Measurements from ENCODE around the gene CBX3.
"Not testable (repeated sequence)": the region's sequence is repeated elsewhere in the genome, so short reads cannot be mapped to it uniquely, and the experiment has no call there.

Gene CBX3

DNA sequence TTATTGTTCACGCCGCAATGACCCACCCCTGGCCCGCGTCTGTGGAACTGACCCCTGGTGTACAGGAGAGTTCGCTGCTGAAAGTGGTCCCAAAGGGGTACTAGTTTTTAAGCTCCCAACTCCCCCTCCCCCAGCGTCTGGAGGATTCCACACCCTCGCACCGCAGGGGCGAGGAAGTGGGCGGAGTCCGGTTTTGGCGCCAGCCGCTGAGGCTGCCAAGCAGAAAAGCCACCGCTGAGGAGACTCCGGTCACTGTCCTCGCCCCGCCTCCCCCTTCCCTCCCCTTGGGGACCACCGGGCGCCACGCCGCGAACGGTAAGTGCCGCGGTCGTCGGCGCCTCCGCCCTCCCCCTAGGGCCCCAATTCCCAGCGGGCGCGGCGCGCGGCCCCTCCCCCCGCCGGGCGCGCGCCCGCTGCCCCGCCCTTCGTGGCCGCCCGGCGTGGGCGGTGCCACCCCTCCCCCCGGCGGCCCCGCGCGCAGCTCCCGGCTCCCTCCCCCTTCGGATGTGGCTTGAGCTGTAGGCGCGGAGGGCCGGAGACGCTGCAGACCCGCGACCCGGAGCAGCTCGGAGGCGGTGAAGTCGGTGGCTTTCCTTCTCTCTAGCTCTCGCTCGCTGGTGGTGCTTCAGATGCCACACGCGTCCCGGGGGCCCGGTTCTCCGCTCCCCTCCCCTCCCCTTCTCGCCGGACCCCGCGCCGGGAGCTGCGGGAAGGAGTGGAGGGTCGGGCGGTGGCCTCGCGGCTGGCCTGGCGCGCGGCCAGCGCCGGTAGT, at the start of gene CBX3:
TSS of gene CBX3 (plus strand) at position 499 of the 772 bp plus-strand sequence. CDS start 1,254 bp downstream, outside the sequence.
- DNase-seq: peak; percentile 93

GRCh38 chr7:26151953-26152781, 49.4 kb upstream of the CBX3 start, which contains the start of gene NFE2L3:
Gene NFE2L3 (plus strand): TSS chr7:26152198. CDS start chr7:26152499, 301 bp downstream.
- peak; percentile 90 for DNase-seq

DNA sequence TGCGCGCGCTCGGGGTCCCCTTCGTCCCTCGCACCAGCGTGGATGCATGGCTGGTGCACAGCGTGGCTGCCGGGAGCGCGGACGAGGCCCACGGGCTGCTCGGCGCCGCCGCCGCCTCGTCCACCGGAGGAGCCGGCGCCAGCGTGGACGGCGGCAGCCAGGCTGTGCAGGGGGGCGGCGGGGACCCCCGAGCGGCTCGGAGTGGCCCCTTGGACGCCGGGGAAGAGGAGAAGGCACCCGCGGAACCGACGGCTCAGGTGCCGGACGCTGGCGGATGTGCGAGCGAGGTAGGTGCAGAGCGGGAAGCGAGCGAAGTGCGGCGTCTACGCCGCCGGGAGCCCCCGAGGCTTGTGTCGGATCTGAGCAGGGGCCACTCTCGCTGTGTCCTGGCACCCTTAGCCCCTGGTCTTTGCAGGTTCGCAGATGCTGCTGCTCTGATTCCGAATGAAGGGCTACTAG, 48.7 kb upstream of the CBX3 start:
- peak; percentile 75 for DNase-seq

DNA sequence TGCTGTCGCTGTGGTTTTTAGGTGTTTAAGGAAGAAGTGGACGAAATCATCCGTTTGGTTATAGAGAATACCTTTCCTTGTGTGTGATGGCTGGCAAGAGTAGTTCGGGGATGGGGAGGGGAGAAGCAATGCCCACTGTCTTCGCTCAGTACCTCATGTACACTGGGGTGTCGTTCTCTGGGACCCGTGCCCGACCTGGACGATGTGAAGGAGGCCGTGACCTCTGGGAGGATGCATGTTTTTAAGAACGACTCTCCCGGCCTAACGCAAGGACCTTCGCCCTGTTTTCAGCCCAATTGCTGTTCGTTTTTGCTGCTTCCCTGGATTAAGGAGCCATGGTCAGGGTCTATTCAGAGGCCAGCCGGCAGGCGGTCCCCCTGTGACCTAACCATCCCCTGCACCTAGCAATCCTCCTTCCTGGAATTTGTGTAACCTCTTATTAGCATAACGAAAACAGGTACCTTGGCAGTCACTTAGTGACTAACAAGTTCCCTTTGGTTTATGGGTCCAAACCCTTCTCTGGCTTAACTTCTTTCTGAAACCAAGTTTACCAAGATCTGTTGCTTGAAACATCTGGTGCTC, 48.2 kb upstream of the CBX3 start:
- peak; percentile 72 for DNase-seq

DNA sequence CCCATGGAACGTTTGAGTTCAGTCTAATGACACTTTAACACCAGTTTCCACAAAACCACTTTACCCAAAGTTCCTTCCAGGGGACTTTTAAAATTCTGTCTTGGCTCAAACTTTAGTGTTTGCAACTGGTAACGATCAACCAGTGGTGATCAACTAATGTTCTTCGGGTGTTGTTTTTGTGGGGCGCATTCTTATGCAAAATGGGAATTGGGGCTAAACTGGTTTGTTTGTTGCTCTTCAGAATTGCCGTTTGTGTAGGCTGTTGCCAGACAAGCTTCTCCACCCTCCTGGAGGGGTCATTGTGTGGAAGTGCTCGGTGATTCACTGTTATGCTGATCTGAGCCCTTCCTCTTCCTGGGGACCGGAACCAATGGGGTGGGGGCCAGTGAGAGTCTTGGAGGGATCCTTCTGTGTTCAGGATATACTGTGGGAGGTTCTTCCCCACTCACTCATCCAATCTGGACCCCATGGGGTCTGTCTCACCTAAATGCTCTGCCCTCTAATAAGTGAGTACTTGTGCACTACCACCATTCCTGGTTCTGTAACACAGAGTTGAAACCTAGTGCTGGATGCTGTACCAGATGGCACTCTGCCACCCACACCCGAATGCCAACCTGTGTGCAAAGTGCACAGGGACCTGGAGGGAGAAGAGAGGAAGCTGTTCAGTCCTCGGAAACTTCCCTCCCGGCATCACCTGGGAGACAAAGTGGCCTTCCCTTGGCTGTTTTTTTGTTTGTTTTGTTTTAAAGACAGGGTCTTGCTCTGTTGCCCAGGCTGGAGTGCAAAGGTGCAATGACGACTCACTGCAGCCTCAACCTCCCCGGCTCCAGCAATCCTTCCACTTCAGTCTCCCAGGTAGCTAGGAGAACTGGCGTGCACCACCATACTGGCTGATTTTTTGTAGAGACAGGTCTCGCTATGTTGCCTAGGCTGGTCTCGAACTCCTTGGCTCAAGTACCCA, 47.4 kb upstream of the CBX3 start:
- peak; percentile 61 for DNase-seq

DNA sequence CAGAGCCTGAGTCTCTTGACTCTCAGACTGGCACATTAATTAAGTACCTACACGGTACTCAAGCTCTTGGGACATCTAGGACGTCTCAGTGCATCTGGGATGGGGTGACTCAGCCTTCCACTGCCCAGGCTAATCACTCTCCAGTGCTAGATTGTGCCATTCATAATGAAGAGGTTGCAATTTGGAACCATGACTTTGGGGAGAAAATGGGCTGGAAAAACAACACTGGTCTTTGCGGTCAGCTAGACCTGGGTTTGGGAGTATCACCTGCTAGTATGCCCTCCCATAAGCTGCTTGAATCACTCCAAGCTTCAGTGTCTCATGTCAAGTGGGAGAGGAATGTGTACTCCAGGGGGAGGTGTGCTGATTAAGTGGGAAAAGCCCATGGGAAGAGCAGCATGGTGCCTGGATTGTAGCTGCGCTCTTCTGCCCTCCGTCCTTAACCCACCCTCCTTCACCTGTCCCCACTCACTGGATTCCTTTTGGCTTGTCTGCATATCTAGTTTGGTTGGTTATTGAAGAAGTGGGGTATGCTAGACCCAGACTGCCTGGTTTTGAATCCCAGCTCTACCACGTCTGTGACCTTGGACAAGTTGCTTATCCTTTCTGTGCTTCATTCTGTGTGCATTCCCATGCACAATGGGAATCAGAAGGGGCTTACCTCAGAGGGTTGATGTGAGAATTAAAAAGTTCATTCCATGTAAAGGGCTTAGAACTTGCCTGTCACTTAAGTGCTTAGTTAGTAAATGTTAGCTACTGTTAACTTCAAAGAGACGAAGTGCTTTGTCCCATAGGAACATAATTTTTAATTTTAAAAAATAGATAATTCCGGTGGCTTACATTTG, 45.8 kb upstream of the CBX3 start:
- DNase-seq: no peak

GRCh38 chr7:26156451-26157420, 44.8 kb upstream of the CBX3 start:
- peak; percentile 57 for DNase-seq

DNA sequence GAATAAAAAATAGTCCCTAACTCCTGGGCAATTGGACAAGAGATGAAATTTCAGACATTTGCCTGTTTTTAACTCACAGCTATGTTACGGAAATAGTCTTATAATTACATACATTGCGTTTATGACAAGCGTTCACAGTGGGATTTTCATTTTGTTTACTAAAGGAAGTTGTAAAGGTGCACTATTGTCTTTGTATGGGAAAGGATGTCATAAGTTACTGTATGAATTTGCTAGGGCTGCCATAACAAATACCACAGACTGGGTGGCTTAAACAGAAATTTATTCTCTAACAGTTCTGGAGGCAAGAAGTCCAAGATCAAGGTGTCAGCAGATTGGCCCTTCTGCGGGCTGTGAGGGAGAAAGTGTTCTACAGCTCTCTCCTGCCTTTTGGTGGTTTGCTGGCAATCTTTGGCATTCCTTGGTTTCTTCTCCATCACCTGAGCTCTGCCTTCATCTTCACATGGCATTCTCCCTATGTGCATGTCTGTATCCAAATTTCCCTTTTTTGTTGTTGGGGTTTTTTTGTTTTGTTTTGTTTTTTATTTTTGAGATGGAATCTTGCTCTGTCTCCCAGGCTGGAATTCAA, 43.9 kb upstream of the CBX3 start:
- no peak for DNase-seq

- no peak for DNase-seq
Observed at GRCh38 chr7:26159243-26159642, 42.3 kb upstream of the CBX3 start.

DNA sequence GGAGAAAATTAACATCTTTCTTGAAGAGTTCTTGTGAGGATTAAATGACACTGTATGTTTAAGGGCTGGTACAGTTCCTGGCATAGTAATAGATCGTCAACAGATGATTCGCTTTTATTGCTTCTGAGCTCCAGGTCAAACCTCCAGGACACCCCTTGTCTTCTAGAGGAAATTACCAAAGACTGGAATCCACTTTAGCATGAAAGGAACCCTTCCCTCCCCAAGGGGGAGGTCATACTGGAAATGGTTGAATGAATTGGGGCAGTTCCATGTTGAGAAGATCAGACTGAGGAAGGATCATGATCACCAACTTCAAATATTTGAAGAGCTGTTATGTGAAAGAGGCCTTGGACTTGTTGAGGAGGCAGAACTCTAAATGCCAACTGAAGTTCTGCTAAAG, 40.6 kb upstream of the CBX3 start:
- DNase-seq: no peak

DNA sequence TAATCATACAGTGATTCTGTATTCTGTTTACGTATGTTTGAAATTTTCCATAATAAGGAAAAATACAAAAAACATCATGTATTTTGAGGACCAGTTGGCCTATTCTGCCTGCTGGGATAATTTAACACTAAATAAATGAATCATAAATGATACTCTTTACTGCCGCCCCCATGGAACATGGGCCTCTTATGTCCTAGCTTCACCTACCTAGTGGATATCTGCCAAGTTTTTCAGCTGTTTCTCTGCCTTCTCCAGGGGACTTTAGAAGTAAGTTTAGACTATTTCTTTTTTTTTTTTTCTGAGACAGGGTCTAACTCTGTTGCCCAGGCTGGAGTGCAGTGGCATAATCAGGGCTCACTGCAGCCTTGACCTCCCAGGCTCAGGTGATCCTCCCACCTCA, 39.1 kb upstream of the CBX3 start:
- DNase-seq: no peak

GRCh38 chr7:26163804-26164203, 37.7 kb upstream of the CBX3 start:
- not testable (repeated sequence) for DNase-seq

DNA sequence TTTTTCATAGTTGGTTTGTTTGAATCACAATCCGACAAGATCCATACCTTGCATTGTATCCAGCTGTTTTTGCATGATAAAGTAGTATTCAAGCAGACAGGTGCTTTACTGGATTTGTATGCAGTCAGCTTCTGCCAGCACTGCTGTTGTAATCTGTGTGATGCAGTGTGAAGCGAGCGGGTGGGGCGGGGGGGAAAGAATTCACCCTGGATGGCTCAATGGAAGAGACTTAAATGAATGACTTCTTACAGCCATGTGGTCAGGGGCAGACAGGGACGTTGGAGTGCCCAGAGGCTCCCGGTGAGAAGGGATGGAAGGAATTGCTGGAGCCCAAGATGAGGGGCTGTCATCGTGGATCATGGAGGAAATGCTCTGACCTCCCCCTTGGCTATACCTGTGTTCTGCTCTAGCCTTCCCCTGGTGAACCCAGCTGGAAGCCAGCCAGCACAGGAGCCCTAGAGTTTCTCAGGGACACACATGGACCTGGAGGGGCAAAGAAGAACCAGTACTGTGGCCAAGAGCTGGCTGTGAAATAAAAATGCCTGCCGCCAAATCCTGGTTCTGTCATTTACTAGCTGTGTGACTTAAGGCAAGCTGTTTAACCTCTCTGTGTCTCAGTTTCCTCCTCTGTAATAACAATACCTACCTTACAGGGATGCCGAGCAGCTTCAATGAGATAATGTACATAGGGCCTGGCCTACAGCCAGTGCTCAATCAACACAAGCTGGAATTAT, 35.4 kb upstream of the CBX3 start:
- no peak for DNase-seq

DNA sequence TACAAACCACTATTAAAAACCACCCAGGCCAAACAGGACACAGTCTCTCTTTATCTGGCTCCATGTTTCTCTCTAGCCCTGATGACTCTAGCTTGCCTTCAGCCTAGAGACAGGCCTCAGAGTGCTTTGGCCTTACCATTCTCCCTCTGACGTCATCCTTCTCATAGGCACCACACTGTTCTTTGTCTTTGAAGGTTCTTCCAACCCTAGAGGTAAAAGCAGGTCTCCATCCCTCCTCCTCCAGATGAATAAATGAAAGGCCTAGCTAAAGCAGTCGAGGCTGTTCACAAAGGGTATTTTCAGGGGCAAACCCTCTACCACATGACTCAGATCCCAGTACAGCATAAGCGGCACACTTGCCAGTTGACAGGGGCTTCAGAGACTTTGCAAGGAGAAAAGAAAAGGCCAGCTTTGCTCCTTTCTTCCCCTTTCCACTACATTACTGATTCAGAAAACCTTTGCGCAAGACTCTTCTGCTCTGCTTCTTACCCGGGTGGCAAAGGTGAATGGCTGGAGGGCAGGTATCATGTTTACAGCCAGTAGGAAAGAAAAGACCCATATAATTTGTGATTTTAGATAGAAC, 34.8 kb upstream of the CBX3 start:
- DNase-seq: no peak

GRCh38 chr7:26167303-26167934, 34.1 kb upstream of the CBX3 start:
- no peak for DNase-seq

GRCh38 chr7:26168458-26169023, 33.0 kb upstream of the CBX3 start:
- DNase-seq: no peak

GRCh38 chr7:26169271-26169670, 32.3 kb upstream of the CBX3 start:
- no peak for DNase-seq

DNA sequence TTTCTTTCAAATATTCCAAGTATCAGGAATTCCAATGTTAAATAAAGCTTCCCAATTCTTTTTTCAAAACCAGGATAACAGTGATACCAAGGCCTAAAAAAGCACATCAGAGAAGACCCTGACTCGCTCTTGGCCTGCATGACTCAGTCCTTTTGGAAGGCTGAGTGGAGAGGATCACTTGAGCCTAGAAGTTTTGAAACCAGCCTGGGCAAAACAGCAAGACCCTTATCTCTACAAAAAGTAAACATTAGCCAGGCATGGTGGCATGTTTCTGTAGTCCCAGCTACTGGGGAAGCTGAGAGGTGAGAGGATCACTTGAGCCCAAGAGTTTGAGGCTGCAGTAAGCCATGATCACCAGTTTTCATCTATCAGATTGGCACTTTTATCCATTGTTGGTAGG, 30.9 kb upstream of the CBX3 start:
- no peak for DNase-seq

All from activated CD8-positive, alpha-beta memory T cell treated with anti-CD3 and anti-CD28 coated beads, Interleukin-2, amount 50 U/mL, for 48 hours (primary cell).